Measurements from ENCODE around the gene GPR6.

GPR6 gene

DNA sequence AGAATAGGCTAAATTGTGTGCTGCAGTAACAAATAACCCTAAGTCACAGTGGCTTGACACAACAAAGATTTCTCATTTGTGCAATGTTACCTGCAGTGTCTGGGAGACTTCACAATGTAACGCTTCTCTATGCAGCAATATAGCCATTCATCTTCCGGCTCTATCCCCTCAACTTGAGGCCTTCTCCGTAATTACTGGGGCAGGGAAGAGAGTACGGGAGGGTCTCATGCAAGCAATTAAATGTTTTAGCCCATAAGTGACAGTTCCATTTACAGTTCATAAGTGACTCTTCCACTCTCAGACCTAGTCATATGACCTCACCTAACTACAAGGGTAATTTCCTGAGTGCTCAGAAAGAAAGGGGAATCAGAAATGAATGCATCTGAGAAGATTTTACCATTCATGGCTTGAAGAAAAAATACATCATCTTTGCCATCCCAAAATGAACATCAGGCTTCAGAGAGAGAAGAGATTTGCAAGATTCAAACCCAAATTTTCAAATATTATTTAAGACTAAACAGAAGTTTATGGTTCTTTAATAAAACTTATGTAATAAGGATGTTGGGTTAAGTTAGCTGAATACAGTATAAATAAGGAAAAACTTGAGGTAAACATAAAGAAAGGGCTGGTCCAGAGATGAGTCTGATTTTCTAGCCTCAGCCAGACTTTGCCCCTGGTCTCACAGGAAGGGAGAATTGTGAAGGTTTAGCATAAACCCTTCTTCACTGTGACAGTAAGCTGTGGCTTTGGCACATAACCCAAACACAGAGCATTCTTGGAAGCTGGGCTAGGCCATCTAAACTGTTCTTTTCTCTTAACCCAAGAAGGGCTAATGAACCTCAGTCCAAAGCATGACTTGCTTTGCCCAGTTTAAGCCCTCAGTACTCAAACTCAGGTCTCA is 13.3 kb downstream of the GPR6 start:
- Histone ChIP-seq H3K27me3 (no peaks in the 10 kb centered on the region), H3K9me3 (no peaks in the 10 kb centered on the region), H3K36me3 (no peaks in the 10 kb centered on the region), H3K4me1 (no peaks in the 10 kb centered on the region), H3K4me3 (ENCODE audit: low read depth, low read length) (no peak overlapping the region)
- no peak for DNase-seq
- TF ChIP-seq, protein P1, sequence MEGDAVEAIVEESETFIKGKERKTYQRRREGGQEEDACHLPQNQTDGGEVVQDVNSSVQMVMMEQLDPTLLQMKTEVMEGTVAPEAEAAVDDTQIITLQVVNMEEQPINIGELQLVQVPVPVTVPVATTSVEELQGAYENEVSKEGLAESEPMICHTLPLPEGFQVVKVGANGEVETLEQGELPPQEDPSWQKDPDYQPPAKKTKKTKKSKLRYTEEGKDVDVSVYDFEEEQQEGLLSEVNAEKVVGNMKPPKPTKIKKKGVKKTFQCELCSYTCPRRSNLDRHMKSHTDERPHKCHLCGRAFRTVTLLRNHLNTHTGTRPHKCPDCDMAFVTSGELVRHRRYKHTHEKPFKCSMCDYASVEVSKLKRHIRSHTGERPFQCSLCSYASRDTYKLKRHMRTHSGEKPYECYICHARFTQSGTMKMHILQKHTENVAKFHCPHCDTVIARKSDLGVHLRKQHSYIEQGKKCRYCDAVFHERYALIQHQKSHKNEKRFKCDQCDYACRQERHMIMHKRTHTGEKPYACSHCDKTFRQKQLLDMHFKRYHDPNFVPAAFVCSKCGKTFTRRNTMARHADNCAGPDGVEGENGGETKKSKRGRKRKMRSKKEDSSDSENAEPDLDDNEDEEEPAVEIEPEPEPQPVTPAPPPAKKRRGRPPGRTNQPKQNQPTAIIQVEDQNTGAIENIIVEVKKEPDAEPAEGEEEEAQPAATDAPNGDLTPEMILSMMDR (IDR thresholded peaks at IDR 0.05; ENCODE audit: low read depth, low read length): no peak

DNA sequence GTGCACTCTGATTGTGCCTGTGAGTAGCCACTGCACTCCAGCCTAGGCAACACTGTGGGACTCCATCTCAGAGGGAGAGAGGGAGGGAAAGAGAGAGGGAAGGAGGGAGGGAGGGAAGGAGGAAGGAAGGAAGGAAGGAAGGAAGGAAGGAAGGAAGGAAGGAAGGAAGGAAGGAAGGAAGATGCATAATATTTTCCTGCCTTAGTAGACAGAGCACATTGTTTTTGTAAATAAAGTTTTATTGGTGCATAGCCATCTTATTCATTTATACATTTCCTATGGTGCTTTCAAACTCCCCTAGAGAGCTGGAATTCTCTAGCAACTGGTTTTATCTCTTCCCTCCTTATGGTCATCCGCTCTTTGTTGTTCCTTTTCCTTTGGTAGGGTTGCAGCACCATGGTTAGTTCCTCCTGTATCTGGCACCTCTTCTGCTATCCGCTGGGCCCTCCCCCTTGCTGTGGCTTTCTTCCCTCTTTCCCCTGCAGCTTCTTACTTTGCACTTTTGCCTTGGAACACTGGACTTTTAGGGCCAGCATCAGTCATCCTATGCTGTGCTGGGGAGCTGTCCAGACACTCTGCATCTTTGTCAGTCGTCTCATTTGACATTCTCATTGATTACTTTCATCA is 20.2 kb downstream of the GPR6 start:
- Histone ChIP-seq H3K27me3 (no peaks in the 10 kb centered on the region), H3K9me3 (no peaks in the 10 kb centered on the region), H3K4me3 (ENCODE audit: low read depth, low read length) (no peak overlapping the region), H3K4me1 (no peaks in the 10 kb centered on the region), H3K36me3 (no peaks in the 10 kb centered on the region)
- no peak for DNase-seq
- TF ChIP-seq, protein P1 (IDR thresholded peaks at IDR 0.05; ENCODE audit: low read depth, low read length): no peak

DNA sequence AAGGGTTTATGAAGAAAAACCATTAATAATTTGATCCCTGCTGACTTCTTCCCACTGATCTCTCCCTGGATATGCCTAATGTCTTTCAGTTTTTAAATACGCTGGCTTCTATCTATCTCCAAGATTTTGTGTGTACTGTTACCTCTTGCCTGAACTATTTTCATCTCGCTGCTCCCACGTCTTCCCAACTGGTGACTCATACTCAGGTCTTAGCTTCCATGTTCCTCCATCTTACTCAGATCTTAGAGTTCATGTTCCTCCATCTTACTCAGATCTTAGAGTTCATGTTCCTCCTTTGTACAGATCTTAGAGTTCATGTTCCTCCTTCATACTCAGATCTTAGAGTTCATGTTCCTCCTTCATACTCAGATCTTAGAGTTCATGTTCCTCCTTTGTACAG is 21.6 kb downstream of the GPR6 start:
- Histone ChIP-seq H3K36me3 (no peaks in the 10 kb centered on the region), H3K4me1 (no peaks in the 10 kb centered on the region), H3K9me3 (no peaks in the 10 kb centered on the region), H3K27me3 (no peaks in the 10 kb centered on the region), H3K4me3 (ENCODE audit: low read depth, low read length) (no peak overlapping the region)
- no peak for DNase-seq
- TF ChIP-seq, protein P1 (IDR thresholded peaks at IDR 0.05; ENCODE audit: low read depth, low read length): no peak

DNA sequence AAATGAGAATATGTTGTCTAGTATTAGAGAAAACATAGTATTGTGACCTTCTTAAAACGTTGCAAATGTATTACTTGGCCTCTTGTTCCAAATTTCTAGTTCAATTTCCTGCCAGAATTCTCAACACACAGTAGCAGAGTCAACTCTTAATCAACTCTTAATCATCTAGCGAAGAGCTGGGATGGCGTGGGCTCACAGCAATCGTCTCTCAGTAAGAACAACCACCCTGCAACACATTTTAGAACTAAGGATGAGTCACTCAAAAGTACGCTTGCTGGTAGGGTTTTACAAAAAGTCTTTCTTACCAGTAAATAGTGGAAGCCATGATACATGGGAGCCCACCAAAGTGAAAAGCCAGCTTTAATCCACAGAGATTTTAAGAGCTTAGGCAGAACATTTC is 24.6 kb downstream of the GPR6 start:
- H3K4me3 ChIP-seq (ENCODE audit: low read depth, low read length): no peak overlapping the region
- H3K27me3 ChIP-seq: no peaks in the 10 kb centered on the region; the same call in 1 of the 2 replicates
- no peak for DNase-seq
- TF ChIP-seq, protein P1 (IDR thresholded peaks at IDR 0.05; ENCODE audit: low read depth, low read length): no peak
- no peaks in the 10 kb centered on the region for H3K36me3 ChIP-seq
- H3K4me1 ChIP-seq: no peaks in the 10 kb centered on the region
- no peaks in the 10 kb centered on the region for H3K9me3 ChIP-seq

DNA sequence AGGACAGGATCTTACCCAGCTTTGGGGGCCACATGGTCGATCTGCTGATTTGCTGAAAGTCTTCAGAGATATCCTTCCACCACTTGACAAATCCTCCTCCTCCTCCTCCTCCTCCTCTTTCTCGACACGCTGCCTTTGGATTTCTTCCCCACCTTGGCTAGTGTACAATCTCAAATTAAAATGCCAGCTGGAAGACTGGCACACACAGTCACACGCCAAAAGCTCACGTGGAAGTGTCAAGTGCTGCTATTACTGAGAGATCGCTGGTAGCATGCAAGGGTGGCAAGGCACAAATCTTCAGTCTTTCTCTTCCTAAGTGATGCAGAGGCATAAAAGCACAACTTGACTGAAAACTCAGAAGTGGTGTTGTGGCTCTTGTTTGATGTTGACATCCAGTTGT is 35.3 kb downstream of the GPR6 start:
- H3K4me3 ChIP-seq (ENCODE audit: low read depth, low read length): no peak overlapping the region
- no peak for DNase-seq
- TF ChIP-seq, protein P1 (IDR thresholded peaks at IDR 0.05; ENCODE audit: low read depth, low read length): no peak
- no peaks in the 10 kb centered on the region for H3K9me3 ChIP-seq
- no peaks in the 10 kb centered on the region for H3K36me3 ChIP-seq
- no peaks in the 10 kb centered on the region for H3K4me1 ChIP-seq
- no peaks in the 10 kb centered on the region for H3K27me3 ChIP-seq

DNA sequence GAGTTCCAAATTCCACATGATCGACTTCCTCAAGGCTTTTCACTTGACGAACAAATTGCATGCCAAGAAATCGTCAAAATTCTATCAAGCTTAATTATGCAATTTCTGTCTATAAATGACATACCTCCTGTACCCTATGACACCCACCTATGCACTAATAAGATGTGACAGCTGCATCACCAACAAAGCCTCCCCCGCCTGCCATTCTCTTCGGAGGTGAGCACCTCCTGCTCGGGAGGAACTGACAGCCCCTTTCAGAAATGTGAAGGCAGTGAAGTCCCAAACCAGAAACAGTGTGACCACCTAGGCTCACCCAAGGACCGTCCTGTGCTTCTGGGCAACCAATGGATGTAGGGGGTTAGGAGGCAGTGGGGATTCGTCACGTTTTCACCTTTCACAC is 37.1 kb downstream of the GPR6 start:
- no peaks in the 10 kb centered on the region for H3K27me3 ChIP-seq
- no peak overlapping the region for H3K4me3 ChIP-seq (ENCODE audit: low read depth, low read length)
- DNase-seq: no peak
- no peaks in the 10 kb centered on the region for H3K36me3 ChIP-seq
- H3K9me3 ChIP-seq: no peaks in the 10 kb centered on the region
- no peaks in the 10 kb centered on the region for H3K4me1 ChIP-seq
- TF ChIP-seq, protein P1 (IDR thresholded peaks at IDR 0.05; ENCODE audit: low read depth, low read length): no peak

Measured in BE2C (cell line).